GM23338 (cell line): ENCODE data around the gene HECTD1. TPM values are rescaled to one million over a fixed set of nuclear protein-coding genes. Genes with fewer than 3 reads are reported as not detected.

Experiments used
- ATAC-seq: fragments of 200-7000 bp; cut with Tn5 transposase; 3 replicates; pipeline ENCODE4 v1.9.1; 2020
- DNase-seq: peaks from one replicate; pipeline ENCODE4 v3.0.0-alpha.2; 2015; ENCODE audit warnings: low spot score
- H2AFZ ChIP-seq: fragments of 200-600 bp; sonication (generic); 2 replicates; pipeline ENCODE4 v1.8.0; 2016; ENCODE audit warnings: antibody characterized with exemption, mild to moderate bottlenecking, moderate library complexity
- H3F3A ChIP-seq: fragments of 200-600 bp; sonication (generic); replicated peaks from 2 replicates; pipeline ENCODE4 v1.8.0; 2017; ENCODE audit warnings: antibody characterized with exemption, mixed run types, low read depth
- H3K27ac ChIP-seq: fragments of 200-600 bp; sonication (generic); 2 replicates; pipeline ENCODE4 v1.6.1; 2016; ENCODE audit warnings: low read depth
- H3K27me3 ChIP-seq: fragments of 200-600 bp; sonication (generic); 2 replicates; pipeline ENCODE4 v1.8.0; 2016; ENCODE audit warnings: mild to moderate bottlenecking, mixed run types, moderate library complexity; ENCODE audit not compliant: insufficient read depth
- H3K36me3 ChIP-seq: fragments of 200-600 bp; sonication (generic); 2 replicates; pipeline ENCODE4 v1.8.0; 2016; ENCODE audit warnings: mild to moderate bottlenecking; ENCODE audit not compliant: insufficient read depth
- H3K4me1 ChIP-seq: fragments of 200-600 bp; sonication (generic); 2 replicates; pipeline ENCODE4 v1.8.0; 2016; ENCODE audit warnings: mild to moderate bottlenecking, moderate library complexity; ENCODE audit not compliant: insufficient read depth
- H3K4me2 ChIP-seq: fragments of 200-600 bp; sonication (generic); 2 replicates; pipeline ENCODE4 v1.7.1; 2017; ENCODE audit warnings: mixed run types
- H3K4me3 ChIP-seq: fragments of 200-600 bp; sonication (generic); 2 replicates; pipeline ENCODE4 v1.6.1; 2016; ENCODE audit warnings: mixed run types
- H3K79me2 ChIP-seq: fragments of 200-600 bp; sonication (generic); replicated peaks from 2 replicates; pipeline ENCODE4 v1.8.0; 2017; ENCODE audit warnings: mild to moderate bottlenecking; ENCODE audit not compliant: insufficient read depth
- H3K9me2 ChIP-seq: fragments of 200-600 bp; sonication (generic); 2 replicates; pipeline ENCODE4 v1.8.0; 2017; ENCODE audit not compliant: insufficient read depth
- H4K20me1 ChIP-seq: fragments of 200-600 bp; sonication (generic); replicated peaks from 2 replicates; pipeline ENCODE4 v1.8.0; 2017; ENCODE audit warnings: mild to moderate bottlenecking; ENCODE audit not compliant: insufficient read depth
- H3K27ac Mint-ChIP-seq: 2 replicates; pipeline ENCODE4 v1.8.0; 2020; ENCODE audit warnings: inconsistent platforms, mild to moderate bottlenecking, moderate library complexity, mixed read lengths
- H3K27me3 Mint-ChIP-seq: 3 replicates; pipeline ENCODE4 v1.8.0; 2022; ENCODE audit warnings: low read depth, mild to moderate bottlenecking, moderate library complexity, mixed read lengths, inconsistent platforms; ENCODE audit not compliant: insufficient read depth, poor library complexity
- H3K36me3 Mint-ChIP-seq: 3 replicates; pipeline ENCODE4 v1.8.0; 2021; ENCODE audit warnings: low read depth, mild to moderate bottlenecking, inconsistent platforms, moderate library complexity, mixed read lengths
- H3K4me1 Mint-ChIP-seq: 3 replicates; pipeline ENCODE4 v1.8.0; 2020; ENCODE audit warnings: mild to moderate bottlenecking, inconsistent platforms, mixed read lengths
- H3K4me3 Mint-ChIP-seq: 3 replicates; pipeline ENCODE4 v1.8.0; 2021; ENCODE audit warnings: moderate library complexity, mild to moderate bottlenecking, inconsistent platforms, mixed read lengths
- H3K9me3 Mint-ChIP-seq: 3 replicates; pipeline ENCODE4 v1.8.0; 2020; ENCODE audit warnings: moderate library complexity, mild to moderate bottlenecking, inconsistent platforms, mixed read lengths
- CTCF ChIP-seq, 2 experiments: fragments of 200-600 bp in 1 of 2; sonication (generic) in 1 of 2; conservative IDR thresholded peaks; 2 replicates each; pipeline versions ENCODE4 v1.5.1 to v1.6.1; 2016 to 2017; ENCODE audit warnings: antibody characterized with exemption in 2 of 2, low read depth in 2 of 2, mild to moderate bottlenecking in 2 of 2, moderate library complexity in 1 of 2
- ETS1 ChIP-seq: IDR thresholded peaks from 2 replicates; pipeline ENCODE4 v1.6.1; 2016; ENCODE audit warnings: antibody characterized with exemption
- EZH2 ChIP-seq: fragments of 200-600 bp; sonication (generic); IDR thresholded peaks from one replicate; pipeline ENCODE4 v1.8.0; 2017; ENCODE audit warnings: antibody characterized with exemption, mild to moderate bottlenecking, low read depth; ENCODE audit not compliant: unreplicated experiment
- EZH2phosphoT487 ChIP-seq: fragments of 200-600 bp; sonication (generic); IDR thresholded peaks from one replicate; pipeline ENCODE4 v1.8.1; 2018; ENCODE audit warnings: antibody characterized with exemption; ENCODE audit not compliant: unreplicated experiment
- JUNB ChIP-seq: IDR thresholded peaks from one replicate; pipeline ENCODE4 v1.6.1; 2016; ENCODE audit warnings: antibody characterized with exemption; ENCODE audit not compliant: unreplicated experiment
- NANOG ChIP-seq: IDR thresholded peaks from 2 replicates; pipeline ENCODE4 v1.6.1; 2016; ENCODE audit warnings: antibody characterized with exemption, borderline replicate concordance
- POLR2AphosphoS5 ChIP-seq: IDR thresholded peaks from 2 replicates; pipeline ENCODE4 v1.6.1; 2016; ENCODE audit warnings: antibody characterized with exemption, low read depth
- STAT1 ChIP-seq: IDR thresholded peaks from one replicate; pipeline ENCODE4 v1.6.1; 2016; ENCODE audit warnings: antibody characterized with exemption; ENCODE audit not compliant: unreplicated experiment
- ZNF114 ChIP-seq: fragments of 250-450 bp; sonication (Bioruptor Pico); IDR thresholded peaks from 2 replicates; pipeline ENCODE4 v1.5.0; 2020; ENCODE audit warnings: mild to moderate bottlenecking, moderate library complexity
- ZNF331 ChIP-seq: fragments of 250-450 bp; sonication (Bioruptor Pico); IDR thresholded peaks from 2 replicates; pipeline ENCODE4 v1.5.0; 2020; ENCODE audit warnings: low read depth, mild to moderate bottlenecking, moderate library complexity
- polyA plus RNA-seq: library from polyadenylated mRNA; unstranded; fragments of >200 nt; fragmentation: Nextera tagmentation; extraction: Ambion mirVana; gene quantifications from 2 replicates; pipeline ENCODE4 v1.2.1, GENCODE V29; 2016
- total RNA-seq: library from RNA; depleted of rRNA; stranded (reverse); fragments of >200 nt; shearing (Covaris generic); gene quantifications from 2 replicates; pipeline ENCODE4 v1.2.3, GENCODE V29; 2014
- TF ChIP-seq, protein P1 (sequence below): fragments of 250-450 bp; sonication (Bioruptor Pico); IDR thresholded peaks from 2 replicates; pipeline ENCODE4 v1.5.0; 2020; ENCODE audit warnings: mild to moderate bottlenecking, moderate library complexity

The HECTD1 gene
- total and polyA plus RNA-seq, 2 experiments from 2014 or later: 42.1 to 132 TPM

GRCh38 chr14:31229009-31229408 lies 21.4 kb upstream of the HECTD1 start:
- peaks cover 15% of the 10 kb centered on the region for H3K4me1 ChIP-seq
- Mint-ChIP-seq H3K27me3 (no peaks in the 10 kb centered on the region), H3K36me3 (no peaks in the 10 kb centered on the region), H3K4me3 (no peak overlapping the region), H3K9me3 (no peaks in the 10 kb centered on the region), H3K4me1 (peaks cover 6% of the 10 kb centered on the region; the same call in 2 of the 3 replicates), H3K27ac (no peak overlapping the region)
- no peaks in the 10 kb centered on the region for H4K20me1 ChIP-seq
- H3K9me2 ChIP-seq: no peaks in the 10 kb centered on the region
- no peak overlapping the region for H3K27ac ChIP-seq
- DNase-seq: no peak
- no peak for TF ChIP-seq ZNF331
- no peak for TF ChIP-seq STAT1
- TF ChIP-seq ZNF114 (CRISPR knock-in tag): no peak
- TF ChIP-seq, protein P1, sequence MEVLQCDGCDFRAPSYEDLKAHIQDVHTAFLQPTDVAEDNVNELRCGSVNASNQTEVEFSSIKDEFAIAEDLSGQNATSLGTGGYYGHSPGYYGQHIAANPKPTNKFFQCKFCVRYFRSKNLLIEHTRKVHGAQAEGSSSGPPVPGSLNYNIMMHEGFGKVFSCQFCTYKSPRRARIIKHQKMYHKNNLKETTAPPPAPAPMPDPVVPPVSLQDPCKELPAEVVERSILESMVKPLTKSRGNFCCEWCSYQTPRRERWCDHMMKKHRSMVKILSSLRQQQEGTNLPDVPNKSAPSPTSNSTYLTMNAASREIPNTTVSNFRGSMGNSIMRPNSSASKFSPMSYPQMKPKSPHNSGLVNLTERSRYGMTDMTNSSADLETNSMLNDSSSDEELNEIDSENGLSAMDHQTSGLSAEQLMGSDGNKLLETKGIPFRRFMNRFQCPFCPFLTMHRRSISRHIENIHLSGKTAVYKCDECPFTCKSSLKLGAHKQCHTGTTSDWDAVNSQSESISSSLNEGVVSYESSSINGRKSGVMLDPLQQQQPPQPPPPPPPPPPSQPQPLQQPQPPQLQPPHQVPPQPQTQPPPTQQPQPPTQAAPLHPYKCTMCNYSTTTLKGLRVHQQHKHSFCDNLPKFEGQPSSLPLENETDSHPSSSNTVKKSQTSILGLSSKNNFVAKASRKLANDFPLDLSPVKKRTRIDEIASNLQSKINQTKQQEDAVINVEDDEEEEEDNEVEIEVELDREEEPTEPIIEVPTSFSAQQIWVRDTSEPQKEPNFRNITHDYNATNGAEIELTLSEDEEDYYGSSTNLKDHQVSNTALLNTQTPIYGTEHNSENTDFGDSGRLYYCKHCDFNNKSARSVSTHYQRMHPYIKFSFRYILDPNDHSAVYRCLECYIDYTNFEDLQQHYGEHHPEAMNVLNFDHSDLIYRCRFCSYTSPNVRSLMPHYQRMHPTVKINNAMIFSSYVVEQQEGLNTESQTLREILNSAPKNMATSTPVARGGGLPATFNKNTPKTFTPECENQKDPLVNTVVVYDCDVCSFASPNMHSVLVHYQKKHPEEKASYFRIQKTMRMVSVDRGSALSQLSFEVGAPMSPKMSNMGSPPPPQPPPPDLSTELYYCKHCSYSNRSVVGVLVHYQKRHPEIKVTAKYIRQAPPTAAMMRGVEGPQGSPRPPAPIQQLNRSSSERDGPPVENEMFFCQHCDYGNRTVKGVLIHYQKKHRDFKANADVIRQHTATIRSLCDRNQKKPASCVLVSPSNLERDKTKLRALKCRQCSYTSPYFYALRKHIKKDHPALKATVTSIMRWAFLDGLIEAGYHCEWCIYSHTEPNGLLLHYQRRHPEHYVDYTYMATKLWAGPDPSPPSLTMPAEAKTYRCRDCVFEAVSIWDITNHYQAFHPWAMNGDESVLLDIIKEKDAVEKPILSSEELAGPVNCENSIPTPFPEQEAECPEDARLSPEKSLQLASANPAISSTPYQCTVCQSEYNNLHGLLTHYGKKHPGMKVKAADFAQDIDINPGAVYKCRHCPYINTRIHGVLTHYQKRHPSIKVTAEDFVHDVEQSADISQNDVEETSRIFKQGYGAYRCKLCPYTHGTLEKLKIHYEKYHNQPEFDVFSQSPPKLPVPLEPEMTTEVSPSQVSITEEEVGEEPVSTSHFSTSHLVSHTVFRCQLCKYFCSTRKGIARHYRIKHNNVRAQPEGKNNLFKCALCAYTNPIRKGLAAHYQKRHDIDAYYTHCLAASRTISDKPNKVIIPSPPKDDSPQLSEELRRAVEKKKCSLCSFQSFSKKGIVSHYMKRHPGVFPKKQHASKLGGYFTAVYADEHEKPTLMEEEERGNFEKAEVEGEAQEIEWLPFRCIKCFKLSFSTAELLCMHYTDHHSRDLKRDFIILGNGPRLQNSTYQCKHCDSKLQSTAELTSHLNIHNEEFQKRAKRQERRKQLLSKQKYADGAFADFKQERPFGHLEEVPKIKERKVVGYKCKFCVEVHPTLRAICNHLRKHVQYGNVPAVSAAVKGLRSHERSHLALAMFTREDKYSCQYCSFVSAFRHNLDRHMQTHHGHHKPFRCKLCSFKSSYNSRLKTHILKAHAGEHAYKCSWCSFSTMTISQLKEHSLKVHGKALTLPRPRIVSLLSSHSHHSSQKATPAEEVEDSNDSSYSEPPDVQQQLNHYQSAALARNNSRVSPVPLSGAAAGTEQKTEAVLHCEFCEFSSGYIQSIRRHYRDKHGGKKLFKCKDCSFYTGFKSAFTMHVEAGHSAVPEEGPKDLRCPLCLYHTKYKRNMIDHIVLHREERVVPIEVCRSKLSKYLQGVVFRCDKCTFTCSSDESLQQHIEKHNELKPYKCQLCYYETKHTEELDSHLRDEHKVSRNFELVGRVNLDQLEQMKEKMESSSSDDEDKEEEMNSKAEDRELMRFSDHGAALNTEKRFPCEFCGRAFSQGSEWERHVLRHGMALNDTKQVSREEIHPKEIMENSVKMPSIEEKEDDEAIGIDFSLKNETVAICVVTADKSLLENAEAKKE (CRISPR knock-in tag): no peak
- no peak for TF ChIP-seq JUNB
- no peak for TF ChIP-seq EZH2
- no peak for TF ChIP-seq POLR2AphosphoS5
- no peak for TF ChIP-seq CTCF (conservative IDR thresholded peaks at IDR 0.05; ENCODE audit: low read depth in 2 of 2)
- no peak for TF ChIP-seq ETS1
- TF ChIP-seq NANOG: no peak
- no peak for TF ChIP-seq EZH2phosphoT487
- H3F3A ChIP-seq: no peaks in the 10 kb centered on the region
- no peaks in the 10 kb centered on the region for H3K36me3 ChIP-seq
- no peaks in the 10 kb centered on the region for H3K27me3 ChIP-seq
- H3K79me2 ChIP-seq: no peaks in the 10 kb centered on the region
- no peak overlapping the region for H3K4me3 ChIP-seq
- no peak for ATAC-seq
- H2AFZ ChIP-seq: no peak overlapping the region
- no peak overlapping the region for H3K4me2 ChIP-seq
